ENCODE results near the gene MED13L. TPM values are rescaled to one million over a fixed set of nuclear protein-coding genes. Genes with fewer than 3 reads are reported as not detected.
"Not testable (repeated sequence)": the region's sequence is repeated elsewhere in the genome, so short reads cannot be mapped to it uniquely, and the experiment has no call there.

The MED13L gene
- total and polyA plus RNA-seq, 2 of the 8 experiments (the other 6 are each of a cell fraction or from before 2014, with no cell fraction given) = 15.9 to 51.7 TPM

DNA sequence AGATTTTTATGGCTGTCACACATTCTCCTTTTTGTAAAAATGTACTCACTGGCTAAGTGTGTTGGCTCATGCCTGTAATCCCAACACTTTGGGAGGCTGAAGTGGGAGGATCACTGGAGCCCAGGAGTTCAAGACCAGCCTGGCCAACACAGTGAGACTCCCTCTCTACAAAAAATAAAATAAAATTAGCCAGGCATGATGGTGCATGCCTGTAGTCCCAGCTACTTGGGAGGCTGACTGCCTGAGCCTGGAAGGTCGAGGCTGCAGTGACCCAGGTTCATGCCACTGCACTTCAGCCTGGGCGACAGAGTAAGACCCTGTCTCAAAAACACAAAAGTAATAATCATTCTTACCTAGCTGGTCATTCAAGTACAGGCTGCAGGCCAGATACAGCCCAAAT, 300.7 kb downstream of the MED13L start:
- CTCF ChIA-PET (ENCODE audit: partially characterized antibody) = interaction anchor here (1.4 kb wide), 1 partner anchor 30 kb away, joined by 3 read pairs; no protein-coding TSS in a partner anchor
- H4K5ac ChIP-seq (ENCODE audit: insufficient read length, low read depth, low read length); H2BK120ac ChIP-seq (replicated peaks; ENCODE audit: low read depth, low read length); H3K9ac ChIP-seq (replicated peaks in 1 of 4; ENCODE audit: extremely low read depth in 1 of 4, low read depth in 3 of 4, low read length in 3 of 4); POLR2A ChIA-PET (ENCODE audit: partially characterized antibody); H2BK5ac ChIP-seq (ENCODE audit: low read depth, low read length); H4K20me1 ChIP-seq (replicated peaks in 1 of 2; ENCODE audit: control insufficient read depth in 1 of 2, insufficient read depth in 2 of 2, low read length in 2 of 2); H2BK15ac ChIP-seq (ENCODE audit: low read length); H3K27me3 ChIP-seq (replicated peaks in 1 of 4; ENCODE audit: control insufficient read depth in 3 of 4, extremely low read depth in 1 of 4, insufficient read depth in 3 of 4, low read length in 3 of 4); FAIRE-seq; H3K9me3 ChIP-seq (ENCODE audit: insufficient read depth in 2 of 2, low read depth in 1 of 2, low read length in 1 of 2); H3K4me1 ChIP-seq (replicated peaks in 1 of 4; ENCODE audit: control insufficient read depth in 3 of 4, insufficient read depth in 4 of 4, low read length in 3 of 4); H3K4me3 ChIP-seq (ENCODE audit: extremely low read depth in 1 of 4, insufficient read depth in 2 of 4, low read depth in 3 of 4, low read length in 4 of 4); H2AFZ ChIP-seq (ENCODE audit: low read length); H3K4me2 ChIP-seq (ENCODE audit: insufficient read depth in 1 of 2, low read depth in 2 of 2, low read length in 2 of 2); H4K91ac ChIP-seq (replicated peaks; ENCODE audit: insufficient read length, low read length); H3K4ac ChIP-seq (replicated peaks; ENCODE audit: insufficient read length, low read depth, low read length); H3K18ac ChIP-seq (ENCODE audit: extremely low read depth, low read length); H3K79me2 ChIP-seq (ENCODE audit: control insufficient read depth in 1 of 2, insufficient read depth in 2 of 2, low read length in 2 of 2); H3K27ac ChIP-seq (ENCODE audit: low read depth, low read length); H2BK20ac ChIP-seq (ENCODE audit: low read length); DNase-seq (ENCODE audit: low read depth in 1 of 2, low spot score in 2 of 2); H2BK12ac ChIP-seq (ENCODE audit: low read depth, low read length); H2AK5ac ChIP-seq (ENCODE audit: low read depth, low read length); H3K79me1 ChIP-seq (ENCODE audit: low read depth, low read length); H4K8ac ChIP-seq (ENCODE audit: extremely low read depth, insufficient read depth, low read length); H3K14ac ChIP-seq (ENCODE audit: insufficient read length); H3K23me2 ChIP-seq (ENCODE audit: low read depth, low read length); H3K56ac ChIP-seq (replicated peaks; ENCODE audit: insufficient read length, low read depth, low read length); H3K23ac ChIP-seq (ENCODE audit: insufficient read length): not testable (repeated sequence)
- H3K36me3 ChIP-seq (ENCODE audit: control insufficient read depth in 2 of 4, insufficient read depth in 4 of 4, low read length in 3 of 4) = peaks cover 0 to 38% (median 9%) of the 10 kb centered on the region in 4 experiments
- WGBS, 2 experiments (ENCODE audit: extremely low coverage in 1 of 2, insufficient coverage in 1 of 2, insufficient read length in 1 of 2, insufficient replicate concordance in 2 of 2, low coverage in 1 of 2, low lambda C conversion rate in 2 of 2, missing lambda C conversion rate in 1 of 2) = 97% methylated on average over 2 of the region's 2 CpGs; no CpG with 5 or more reads in 1 of the 2 experiments
